ENCODE data around the gene WDFY2.
"Not testable (repeated sequence)": the region's sequence is repeated elsewhere in the genome, so short reads cannot be mapped to it uniquely, and the experiment has no call there.

DNA sequence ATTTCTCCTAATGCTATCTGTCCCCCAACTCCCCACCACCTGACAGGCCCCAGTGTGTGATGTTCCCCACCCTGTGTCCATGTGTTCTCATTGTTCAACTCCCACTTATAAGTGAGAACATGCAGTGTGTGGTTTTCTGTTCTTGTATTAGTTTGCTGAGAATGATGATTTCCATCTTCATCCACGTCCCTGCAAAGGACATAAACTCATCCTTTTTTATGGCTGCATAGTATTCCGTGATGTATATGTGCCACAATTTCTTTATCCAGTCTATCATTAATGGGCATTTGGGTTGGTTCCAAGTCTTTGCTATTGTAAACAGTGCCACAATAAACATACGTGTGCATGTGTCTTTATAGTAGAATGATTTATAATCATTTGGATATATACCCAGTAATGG is 38.8 kb upstream of the WDFY2 start:
- TF ChIP-seq EZH2 (IDR thresholded peaks at IDR 0.05; ENCODE audit: borderline replicate concordance, low read depth, low read length, poor library complexity, severe bottlenecking): not testable (repeated sequence)
- TF ChIP-seq, protein P1, sequence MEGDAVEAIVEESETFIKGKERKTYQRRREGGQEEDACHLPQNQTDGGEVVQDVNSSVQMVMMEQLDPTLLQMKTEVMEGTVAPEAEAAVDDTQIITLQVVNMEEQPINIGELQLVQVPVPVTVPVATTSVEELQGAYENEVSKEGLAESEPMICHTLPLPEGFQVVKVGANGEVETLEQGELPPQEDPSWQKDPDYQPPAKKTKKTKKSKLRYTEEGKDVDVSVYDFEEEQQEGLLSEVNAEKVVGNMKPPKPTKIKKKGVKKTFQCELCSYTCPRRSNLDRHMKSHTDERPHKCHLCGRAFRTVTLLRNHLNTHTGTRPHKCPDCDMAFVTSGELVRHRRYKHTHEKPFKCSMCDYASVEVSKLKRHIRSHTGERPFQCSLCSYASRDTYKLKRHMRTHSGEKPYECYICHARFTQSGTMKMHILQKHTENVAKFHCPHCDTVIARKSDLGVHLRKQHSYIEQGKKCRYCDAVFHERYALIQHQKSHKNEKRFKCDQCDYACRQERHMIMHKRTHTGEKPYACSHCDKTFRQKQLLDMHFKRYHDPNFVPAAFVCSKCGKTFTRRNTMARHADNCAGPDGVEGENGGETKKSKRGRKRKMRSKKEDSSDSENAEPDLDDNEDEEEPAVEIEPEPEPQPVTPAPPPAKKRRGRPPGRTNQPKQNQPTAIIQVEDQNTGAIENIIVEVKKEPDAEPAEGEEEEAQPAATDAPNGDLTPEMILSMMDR (conservative IDR thresholded peaks at IDR 0.05; ENCODE audit: low read depth, low read length): not testable (repeated sequence)
